SJSA1 (cell line): Measurements from ENCODE around the gene ATXN2. TPM values are rescaled to one million over a fixed set of nuclear protein-coding genes. Genes with fewer than 3 reads are reported as not detected.
"Not testable (repeated sequence)": the region's sequence is repeated elsewhere in the genome, so short reads cannot be mapped to it uniquely, and the experiment has no call there.

Experiments used
- DNase-seq, 2 experiments: peaks; one replicate each; pipeline ENCODE4 v3.0.0-alpha.2; 2015 to 2020; ENCODE audit warnings: low spot score in 2 of 2, low read depth in 1 of 2
- H3K27ac ChIP-seq: fragments of 250-450 bp; sonication (Bioruptor Pico); 2 replicates; pipeline ENCODE4 v1.5.1; 2020; ENCODE audit warnings: mild to moderate bottlenecking, moderate library complexity
- H3K27me3 ChIP-seq: fragments of 250-450 bp; sonication (Bioruptor Pico); replicated peaks from 2 replicates; pipeline ENCODE4 v1.5.1; 2020; ENCODE audit warnings: mild to moderate bottlenecking, moderate library complexity
- H3K36me3 ChIP-seq: fragments of 250-450 bp; sonication (Bioruptor Pico); 2 replicates; pipeline ENCODE4 v1.5.1; 2020; ENCODE audit warnings: mild to moderate bottlenecking
- H3K4me1 ChIP-seq: fragments of 250-450 bp; sonication (Bioruptor Pico); replicated peaks from 2 replicates; pipeline ENCODE4 v1.6.1; 2021; ENCODE audit warnings: mild to moderate bottlenecking
- H3K4me3 ChIP-seq: fragments of 250-450 bp; sonication (Bioruptor Pico); 2 replicates; pipeline ENCODE4 v1.5.1; 2020; ENCODE audit warnings: mild to moderate bottlenecking
- H3K9me3 ChIP-seq: fragments of 250-450 bp; sonication (Bioruptor Pico); replicated peaks from 2 replicates; pipeline ENCODE4 v1.5.1; 2020; ENCODE audit warnings: mild to moderate bottlenecking
- total RNA-seq: library from RNA; depleted of rRNA; stranded (reverse); fragments of >200 nt; shearing (Covaris generic); gene quantifications from 2 replicates; pipeline ENCODE4 v1.2.3, GENCODE V29; 2014

ATXN2 gene
- total RNA-seq, 1 experiment from 2014 or later, result 13.6 TPM

DNA sequence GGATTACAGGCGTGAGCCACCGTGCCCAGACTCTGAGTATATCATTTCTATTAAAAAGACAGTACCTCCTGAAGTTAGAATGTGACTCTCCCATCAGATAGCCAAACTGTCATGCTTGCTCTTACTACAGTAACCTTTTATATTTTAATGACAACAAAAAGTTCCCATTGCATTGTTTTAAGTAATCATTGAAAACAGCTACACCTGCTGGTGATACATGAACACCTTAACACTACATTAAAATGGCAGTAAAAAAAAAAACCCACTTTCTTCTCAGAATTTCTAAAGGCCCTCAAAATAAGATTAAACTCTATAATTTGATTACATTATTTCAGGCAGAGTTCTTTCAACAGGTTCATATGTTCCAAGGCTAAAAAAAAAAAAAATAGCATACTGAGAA is 116.7 kb downstream of the ATXN2 start:
- H3K9me3 ChIP-seq, result no peaks in the 10 kb centered on the region
- no peak for DNase-seq
- H3K4me1 ChIP-seq, result no peaks in the 10 kb centered on the region
- peaks cover 59% of the 10 kb centered on the region for H3K36me3 ChIP-seq
- no peaks in the 10 kb centered on the region for H3K27me3 ChIP-seq
- no peak overlapping the region for H3K4me3 ChIP-seq
- no peak overlapping the region for H3K27ac ChIP-seq

DNA sequence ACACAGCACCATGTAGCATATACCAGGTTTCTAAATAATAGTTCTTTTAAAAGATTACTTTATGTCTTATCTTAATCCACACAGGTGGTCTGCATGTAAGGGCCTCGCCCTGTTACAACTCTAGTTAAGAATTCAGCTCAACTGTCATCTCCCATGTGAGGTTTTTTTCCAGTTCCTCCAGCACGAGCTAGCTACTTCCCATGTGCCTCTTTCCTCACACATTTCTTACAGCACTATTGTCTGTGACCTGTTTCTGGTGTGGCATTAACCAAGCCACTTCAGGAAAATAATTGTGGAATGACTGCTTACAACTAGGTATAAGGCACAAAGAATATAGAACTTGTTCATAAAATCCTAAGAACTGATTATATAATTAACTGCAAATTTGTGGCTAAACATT is 127.9 kb downstream of the ATXN2 start:
- H3K36me3 ChIP-seq, result peaks cover 55% of the 10 kb centered on the region
- H3K27me3 ChIP-seq, result no peaks in the 10 kb centered on the region
- no peak overlapping the region for H3K27ac ChIP-seq
- H3K4me3 ChIP-seq, result no peak overlapping the region
- no peaks in the 10 kb centered on the region for H3K9me3 ChIP-seq
- DNase-seq, result no peak
- H3K4me1 ChIP-seq, result peaks cover 12% of the 10 kb centered on the region

DNA sequence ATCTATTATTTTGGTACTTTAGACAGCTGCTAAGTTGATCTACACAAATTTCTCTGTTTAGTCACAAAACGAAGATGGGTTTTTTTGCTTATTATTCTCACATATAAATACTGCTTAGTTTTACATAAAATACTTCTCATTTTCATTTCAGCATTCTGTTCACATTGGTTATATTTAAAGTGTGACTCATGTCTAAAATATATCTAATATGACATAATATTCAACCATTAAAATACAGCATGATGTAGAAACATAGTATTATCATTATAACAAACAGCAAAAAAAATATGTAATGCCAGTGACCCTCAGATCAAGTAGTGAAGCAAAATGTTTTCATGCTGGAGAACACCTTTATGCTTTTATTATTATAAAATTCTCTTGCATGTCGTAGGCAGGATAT is 129.7 kb downstream of the ATXN2 start:
- no peak overlapping the region for H3K4me3 ChIP-seq
- no peaks in the 10 kb centered on the region for H3K9me3 ChIP-seq
- H3K36me3 ChIP-seq, result peaks cover 46% of the 10 kb centered on the region
- H3K27me3 ChIP-seq, result no peaks in the 10 kb centered on the region
- H3K27ac ChIP-seq, result no peak overlapping the region
- no peak for DNase-seq
- H3K4me1 ChIP-seq, result peaks cover 12% of the 10 kb centered on the region

DNA sequence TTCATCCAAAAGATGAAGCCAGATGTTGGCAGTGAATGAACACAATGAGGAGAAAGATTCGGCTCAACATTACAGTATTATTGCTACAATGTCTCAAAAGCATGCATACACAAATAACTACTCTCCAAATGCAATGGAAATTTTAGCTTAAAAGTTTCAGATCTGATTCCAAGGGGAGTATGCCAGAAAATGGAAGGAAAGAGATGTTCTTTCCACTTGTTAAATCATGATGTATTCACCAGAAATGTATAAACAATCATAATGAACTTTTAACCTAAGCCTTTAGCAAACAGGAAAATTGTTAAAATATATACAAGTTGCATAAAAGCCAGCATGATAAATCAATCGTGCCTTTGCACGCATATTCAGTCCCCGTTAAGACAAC is 131.3 kb downstream of the ATXN2 start:
- no peak overlapping the region for H3K4me3 ChIP-seq
- no peak for DNase-seq
- no peaks in the 10 kb centered on the region for H3K9me3 ChIP-seq
- H3K27ac ChIP-seq, result peak overlapping the region; percentile 9; the same call in 1 of the 2 replicates
- peaks cover 12% of the 10 kb centered on the region for H3K4me1 ChIP-seq
- peaks cover 35% of the 10 kb centered on the region for H3K36me3 ChIP-seq
- H3K27me3 ChIP-seq, result no peaks in the 10 kb centered on the region

DNA sequence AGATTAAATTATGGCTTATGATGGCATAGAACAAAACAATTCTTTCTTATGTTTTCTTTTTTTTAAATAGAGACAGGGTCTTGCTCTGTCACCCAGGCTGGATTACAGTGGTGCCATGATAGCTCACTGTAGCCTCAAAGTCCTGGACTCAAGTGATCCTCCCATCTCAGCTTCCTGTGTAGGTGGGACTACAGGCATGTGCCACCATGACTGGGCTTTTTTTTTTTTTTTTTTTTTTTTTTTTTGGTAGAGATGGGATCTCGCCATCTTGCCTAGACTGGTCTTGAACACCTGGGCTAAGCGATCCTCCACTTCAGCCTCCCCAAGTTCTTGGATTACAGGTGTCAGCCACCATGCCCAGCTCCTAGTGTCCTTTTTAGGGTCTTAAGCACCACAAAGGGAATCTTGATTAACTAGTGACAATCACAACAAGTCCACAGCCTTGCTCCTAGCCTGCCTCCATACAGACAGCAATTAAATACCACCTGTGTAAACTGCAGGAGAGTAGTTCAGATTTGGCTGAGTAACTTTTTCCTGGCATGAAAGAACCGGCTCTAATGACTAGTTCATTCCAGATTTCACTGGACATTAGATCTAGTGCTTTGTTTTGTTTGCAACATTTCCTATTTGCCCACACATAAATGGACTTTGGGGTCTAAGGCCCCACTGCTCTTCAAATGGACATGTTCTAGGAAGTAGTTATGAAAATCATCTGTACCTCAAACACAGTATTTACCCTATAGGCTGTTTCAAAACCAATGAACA is 131.8 kb downstream of the ATXN2 start:
- Histone ChIP-seq H3K4me1 (peaks cover 12% of the 10 kb centered on the region), H3K27me3 (no peaks in the 10 kb centered on the region), H3K36me3 (peaks cover 35% of the 10 kb centered on the region), H3K27ac (peak overlapping the region; percentile 9; the same call in 1 of the 2 replicates), H3K4me3 (no peak overlapping the region), H3K9me3 (no peaks in the 10 kb centered on the region)
- peak in 1 of 2 experiments; percentile 16 for DNase-seq

DNA sequence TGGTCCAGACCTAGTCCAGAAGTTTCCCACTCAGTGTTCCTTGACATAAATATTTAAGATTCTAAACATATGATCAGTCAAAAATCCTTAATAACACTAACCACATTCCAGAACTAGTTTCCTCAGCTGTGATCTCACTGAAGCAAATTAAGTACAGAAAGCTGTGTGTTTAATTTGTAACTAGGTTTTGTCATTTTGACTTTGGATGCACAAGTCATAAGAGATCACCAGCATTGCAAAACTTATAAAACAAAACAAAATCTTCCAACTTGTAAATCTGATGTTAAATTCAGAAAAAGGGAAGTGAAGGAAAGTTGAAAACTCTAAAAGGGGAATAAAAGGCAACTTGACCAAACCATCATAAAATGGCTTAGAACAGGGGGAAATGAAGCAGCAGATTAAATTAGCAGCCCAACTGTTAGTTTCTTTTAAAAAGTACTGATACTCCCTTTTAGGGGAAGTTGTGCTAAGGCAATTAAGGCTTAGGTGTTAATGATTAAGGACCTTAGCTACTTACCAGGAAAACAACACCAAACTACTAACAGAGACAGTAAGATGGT is 136.8 kb downstream of the ATXN2 start:
- peaks cover 29% of the 10 kb centered on the region for H3K36me3 ChIP-seq
- no peak for DNase-seq

DNA sequence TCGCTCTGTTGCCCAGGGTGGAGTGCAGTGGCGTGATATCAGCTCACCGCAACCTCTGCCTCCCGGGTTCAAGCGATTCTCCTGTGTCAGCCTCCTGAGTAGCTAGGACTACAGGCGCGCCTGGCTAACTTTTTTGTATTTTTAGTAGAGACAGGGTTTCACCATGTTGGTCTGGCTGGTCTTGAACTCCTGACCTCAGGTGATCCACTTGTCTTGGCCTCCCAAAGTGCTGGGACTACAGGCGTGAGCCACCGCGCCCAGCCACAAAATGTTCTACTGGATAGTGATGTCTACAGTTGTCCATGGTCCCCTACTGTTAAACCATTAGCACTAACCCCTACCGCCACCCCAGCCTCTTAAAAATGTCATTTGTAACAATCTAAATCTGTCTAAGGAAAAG is 139.0 kb downstream of the ATXN2 start:
- H3K27me3 ChIP-seq, H3K4me3 ChIP-seq, H3K4me1 ChIP-seq, H3K27ac ChIP-seq, H3K9me3 ChIP-seq: not testable (repeated sequence)
- H3K36me3 ChIP-seq, result peaks cover 43% of the 10 kb centered on the region
- DNase-seq, result peak in 1 of 2 experiments; percentile 13

More for the DNA sequence above, 136.8 kb downstream of the ATXN2 start:
- H3K27me3 ChIP-seq, result no peaks in the 10 kb centered on the region
- H3K4me1 ChIP-seq, result peaks cover under 1% of the 10 kb centered on the region
- H3K27ac ChIP-seq, result no peak overlapping the region
- no peaks in the 10 kb centered on the region for H3K9me3 ChIP-seq
- H3K4me3 ChIP-seq, result no peak overlapping the region

DNA sequence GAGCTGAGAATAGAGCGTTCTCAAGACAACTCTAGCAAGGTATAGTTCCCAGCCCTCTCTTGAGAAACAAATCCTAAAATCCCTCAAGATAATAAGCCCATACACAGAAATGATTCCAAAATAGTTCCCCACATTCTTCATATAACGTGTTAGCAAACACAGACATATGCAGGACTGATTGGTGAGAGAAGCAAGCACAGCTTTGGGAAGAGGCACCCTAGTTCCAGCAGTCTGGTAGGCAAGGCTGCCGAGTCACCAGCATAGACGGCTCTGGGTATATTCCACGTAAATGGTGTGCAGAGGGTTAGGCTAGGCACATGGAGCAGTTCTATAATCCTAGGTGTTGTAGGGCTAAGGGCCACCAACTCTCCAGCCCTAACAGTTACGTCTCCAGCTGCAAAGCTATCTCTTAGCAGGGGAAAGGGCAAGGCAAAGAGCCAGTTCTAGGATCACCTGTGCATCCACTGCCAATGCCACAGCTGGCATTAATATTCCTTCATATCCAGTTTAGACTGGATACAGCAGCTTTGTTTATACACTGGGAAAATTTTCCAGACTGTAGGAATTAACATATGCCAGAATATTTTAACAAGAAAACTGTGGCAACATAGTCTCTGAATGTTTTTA is 140.5 kb downstream of the ATXN2 start:
- DNase-seq, result peak in 1 of 2 experiments; percentile 16
- no peak overlapping the region for H3K27ac ChIP-seq
- no peaks in the 10 kb centered on the region for H3K4me1 ChIP-seq
- no peaks in the 10 kb centered on the region for H3K27me3 ChIP-seq
- H3K9me3 ChIP-seq, result no peaks in the 10 kb centered on the region
- H3K36me3 ChIP-seq, result peaks cover 56% of the 10 kb centered on the region
- H3K4me3 ChIP-seq, result no peak overlapping the region

DNA sequence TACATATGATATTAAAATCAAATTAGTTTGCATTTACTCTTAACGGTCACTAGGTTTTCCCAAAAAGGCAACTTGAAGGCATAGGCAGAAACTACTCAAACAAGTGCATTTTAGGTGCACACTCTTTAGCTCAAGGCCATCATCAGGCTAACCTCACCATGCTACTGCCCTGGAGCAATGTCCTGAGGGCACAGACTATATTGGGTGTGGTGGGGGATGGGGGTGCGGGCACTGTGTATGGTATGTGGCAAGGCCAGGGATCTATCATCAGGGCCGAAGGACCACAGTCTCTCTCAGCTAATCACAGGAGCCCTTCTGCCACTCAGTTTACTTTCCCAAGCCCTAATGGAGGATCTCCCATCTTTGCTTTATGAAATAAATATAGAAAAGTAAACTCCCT is 141.5 kb downstream of the ATXN2 start:
- no peak overlapping the region for H3K27ac ChIP-seq
- peak in 1 of 2 experiments; percentile 14 for DNase-seq
- H3K4me1 ChIP-seq, result no peaks in the 10 kb centered on the region
- peaks cover 63% of the 10 kb centered on the region for H3K36me3 ChIP-seq
- H3K4me3 ChIP-seq, result no peak overlapping the region
- H3K9me3 ChIP-seq, result no peaks in the 10 kb centered on the region
- no peaks in the 10 kb centered on the region for H3K27me3 ChIP-seq

DNA sequence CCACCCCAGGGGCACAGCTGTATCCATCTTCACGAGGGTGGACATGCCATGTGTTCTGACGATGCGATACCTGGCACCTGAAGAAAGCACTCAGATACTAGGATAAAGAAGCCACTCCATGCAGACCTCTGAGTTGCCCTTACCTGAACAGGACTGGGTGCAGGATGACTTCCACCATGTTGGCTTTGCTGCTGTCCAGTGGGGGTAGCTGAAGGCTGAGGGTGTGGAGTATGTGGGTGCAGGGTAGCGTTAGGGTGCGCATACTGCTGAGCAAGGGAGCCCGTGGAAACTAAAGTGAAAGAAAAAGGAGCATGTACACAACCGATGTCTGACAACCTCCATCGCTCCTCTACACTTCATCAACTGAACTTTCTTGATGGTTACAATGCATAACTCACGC is 142.0 kb downstream of the ATXN2 start:
- no peak overlapping the region for H3K27ac ChIP-seq
- peaks cover 63% of the 10 kb centered on the region for H3K36me3 ChIP-seq
- no peaks in the 10 kb centered on the region for H3K9me3 ChIP-seq
- no peak overlapping the region for H3K4me3 ChIP-seq
- no peaks in the 10 kb centered on the region for H3K27me3 ChIP-seq
- DNase-seq, result peak in 1 of 2 experiments; percentile 13
- no peaks in the 10 kb centered on the region for H3K4me1 ChIP-seq

DNA sequence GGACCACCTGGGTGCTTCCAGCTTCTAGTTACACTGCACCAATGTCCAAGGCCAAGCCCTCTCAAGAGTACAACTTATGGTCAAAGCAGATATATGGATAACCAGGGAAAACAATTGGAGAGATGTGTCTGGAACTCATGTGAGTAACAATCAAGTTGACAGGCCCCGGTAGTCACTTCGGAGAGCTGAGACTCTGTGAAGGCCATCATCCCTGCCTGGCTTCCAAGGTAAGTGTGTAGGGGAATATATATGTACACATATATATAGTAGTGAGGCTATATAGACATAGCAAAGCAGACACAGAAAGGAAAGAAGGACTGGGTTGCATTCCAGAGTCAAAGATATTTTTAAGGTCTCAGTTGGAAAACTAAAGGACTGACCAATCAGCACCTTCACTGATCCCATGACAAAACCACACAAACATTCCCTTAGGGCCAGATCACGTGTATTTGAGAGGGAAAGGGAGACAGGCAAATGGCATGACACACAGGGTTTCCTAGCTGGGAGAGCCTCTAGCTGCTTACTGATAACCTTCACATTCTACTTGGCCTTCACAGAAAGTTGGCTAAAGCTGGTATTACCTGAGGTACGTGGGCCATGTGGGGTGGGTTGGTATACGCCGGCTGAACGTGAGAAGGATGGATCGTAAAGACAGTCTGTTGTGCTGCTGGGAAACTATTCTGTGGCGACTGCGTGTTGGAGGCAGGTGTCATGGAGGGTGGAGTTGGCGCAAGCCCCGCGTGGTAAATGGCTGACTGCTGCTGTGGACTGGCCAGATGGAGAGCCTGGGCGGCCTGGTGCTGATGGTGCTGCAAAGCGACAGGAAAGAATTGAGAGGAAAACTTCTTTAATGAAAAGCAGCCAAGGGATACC is 143.4 kb downstream of the ATXN2 start:
- Histone ChIP-seq H3K9me3 (no peaks in the 10 kb centered on the region), H3K27me3 (no peaks in the 10 kb centered on the region), H3K4me3 (no peak overlapping the region), H3K27ac (no peak overlapping the region), H3K36me3 (peaks cover 71% of the 10 kb centered on the region), H3K4me1 (no peaks in the 10 kb centered on the region)
- peak in 1 of 2 experiments; percentile 25 for DNase-seq

DNA sequence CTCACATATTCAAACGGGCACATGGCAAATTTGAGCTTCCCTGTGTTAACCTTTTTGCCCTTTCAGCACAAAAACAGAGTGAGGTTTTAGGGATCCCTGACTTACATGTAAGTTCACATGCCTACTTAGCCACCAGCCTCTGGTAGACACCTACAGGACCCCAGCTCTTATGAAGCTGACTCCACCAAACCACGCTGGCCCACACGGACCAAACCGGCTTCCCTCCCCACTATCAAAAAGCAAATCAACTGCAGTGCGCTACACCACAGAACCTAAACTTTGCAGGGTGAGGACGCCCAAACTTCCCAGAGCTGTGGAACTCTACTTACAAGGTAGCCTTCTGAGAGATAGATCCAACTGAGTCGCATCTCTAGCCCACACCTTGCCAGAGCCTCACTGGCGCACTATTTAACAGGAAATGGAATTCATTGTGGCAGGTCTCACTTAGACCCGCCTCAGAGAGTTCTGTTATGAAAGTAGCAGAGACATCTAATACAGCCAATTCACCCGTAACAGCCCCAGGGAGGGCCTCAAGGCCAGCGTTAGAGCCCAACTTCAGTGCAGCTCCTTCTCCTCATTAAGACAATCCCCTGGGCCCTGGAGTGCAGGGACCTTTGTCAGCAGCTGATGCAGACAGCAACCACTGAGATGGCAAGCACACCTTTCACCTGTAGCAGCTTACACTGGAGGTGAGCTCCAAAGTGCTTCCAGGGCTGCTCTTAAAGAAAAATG is 144.2 kb downstream of the ATXN2 start:
- no peak overlapping the region for H3K27ac ChIP-seq
- peak in 1 of 2 experiments; percentile 26 for DNase-seq
- H3K9me3 ChIP-seq, result no peaks in the 10 kb centered on the region
- H3K36me3 ChIP-seq, result peaks cover 75% of the 10 kb centered on the region
- H3K27me3 ChIP-seq, result no peaks in the 10 kb centered on the region
- no peak overlapping the region for H3K4me3 ChIP-seq
- no peaks in the 10 kb centered on the region for H3K4me1 ChIP-seq

DNA sequence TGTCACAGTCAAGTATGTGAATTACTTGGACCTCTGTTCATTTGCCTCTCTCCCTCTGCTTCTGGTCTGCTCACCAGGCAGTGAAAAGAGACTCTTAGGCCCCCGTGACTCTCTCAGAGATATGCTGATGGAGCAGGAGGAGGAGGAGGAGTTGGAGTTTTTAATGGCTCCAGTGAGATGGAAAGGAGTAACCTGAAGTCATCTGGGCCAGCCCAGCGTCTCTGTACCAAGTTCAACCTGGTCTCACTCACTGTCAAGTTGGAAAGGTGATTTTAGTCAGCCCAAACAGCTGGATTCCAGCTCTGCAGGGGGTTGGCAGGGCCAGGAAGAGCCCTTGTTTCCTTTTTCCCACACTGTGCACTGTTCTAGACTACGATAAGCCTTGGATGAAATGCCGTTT is 144.8 kb downstream of the ATXN2 start:
- Histone ChIP-seq H3K4me1 (no peaks in the 10 kb centered on the region), H3K36me3 (peaks cover 76% of the 10 kb centered on the region), H3K27ac (no peak overlapping the region), H3K9me3 (no peaks in the 10 kb centered on the region), H3K4me3 (no peak overlapping the region), H3K27me3 (no peaks in the 10 kb centered on the region)
- peak in 1 of 2 experiments; percentile 21 for DNase-seq
